GM12864 (cell line): Measurements from ENCODE around the gene SLC29A3.

ENCODE experiments used
- DNase-seq: peaks from one replicate; pipeline ENCODE4 v3.0.0-alpha.2; 2011; ENCODE audit warnings: low read depth
- H3K4me3 ChIP-seq: 2 replicates; pipeline ENCODE4 v1.5.1; 2011; ENCODE audit warnings: mild to moderate bottlenecking, low read depth, low read length, control low read depth
- TF ChIP-seq, protein P1 (sequence below): IDR thresholded peaks from 2 replicates; pipeline ENCODE4 v1.5.1; 2011; ENCODE audit warnings: low read depth, mild to moderate bottlenecking, moderate library complexity, low read length, control low read depth, inconsistent platforms; ENCODE audit errors: missing control alignments

SLC29A3 gene

DNA sequence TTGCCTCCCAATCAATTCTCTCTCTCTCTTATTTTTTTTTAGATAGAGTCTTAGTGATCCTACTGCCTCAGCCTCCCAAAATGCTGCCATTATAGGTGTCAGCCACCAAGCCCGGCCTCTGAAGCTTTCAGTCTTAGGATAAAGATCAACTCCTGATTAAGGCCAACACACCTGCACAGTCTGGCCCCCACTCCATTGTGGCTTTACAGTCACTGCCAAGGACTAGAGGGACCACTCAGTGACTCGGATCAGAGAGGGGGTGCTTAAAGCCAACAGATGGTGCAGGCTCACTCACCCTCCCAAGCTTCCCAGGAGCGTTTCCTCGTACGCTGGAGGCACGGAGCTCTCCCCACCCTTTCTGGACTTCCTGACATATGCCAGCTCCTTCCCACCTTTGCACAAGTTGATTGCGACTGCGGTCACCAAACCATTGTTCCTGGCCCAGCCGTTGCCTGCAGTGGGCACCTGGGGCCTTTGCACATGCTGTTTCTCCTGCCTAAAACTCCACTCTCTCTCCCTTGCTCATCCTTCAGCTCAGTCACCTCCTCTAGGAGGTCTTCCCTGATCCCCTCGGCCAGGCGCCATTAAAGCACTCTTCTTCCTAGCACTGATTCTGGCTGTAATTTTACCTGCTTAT, 76.0 kb downstream of the SLC29A3 start:
- DNase-seq: no peak
- no peak overlapping the region for H3K4me3 ChIP-seq
- TF ChIP-seq, protein P1, sequence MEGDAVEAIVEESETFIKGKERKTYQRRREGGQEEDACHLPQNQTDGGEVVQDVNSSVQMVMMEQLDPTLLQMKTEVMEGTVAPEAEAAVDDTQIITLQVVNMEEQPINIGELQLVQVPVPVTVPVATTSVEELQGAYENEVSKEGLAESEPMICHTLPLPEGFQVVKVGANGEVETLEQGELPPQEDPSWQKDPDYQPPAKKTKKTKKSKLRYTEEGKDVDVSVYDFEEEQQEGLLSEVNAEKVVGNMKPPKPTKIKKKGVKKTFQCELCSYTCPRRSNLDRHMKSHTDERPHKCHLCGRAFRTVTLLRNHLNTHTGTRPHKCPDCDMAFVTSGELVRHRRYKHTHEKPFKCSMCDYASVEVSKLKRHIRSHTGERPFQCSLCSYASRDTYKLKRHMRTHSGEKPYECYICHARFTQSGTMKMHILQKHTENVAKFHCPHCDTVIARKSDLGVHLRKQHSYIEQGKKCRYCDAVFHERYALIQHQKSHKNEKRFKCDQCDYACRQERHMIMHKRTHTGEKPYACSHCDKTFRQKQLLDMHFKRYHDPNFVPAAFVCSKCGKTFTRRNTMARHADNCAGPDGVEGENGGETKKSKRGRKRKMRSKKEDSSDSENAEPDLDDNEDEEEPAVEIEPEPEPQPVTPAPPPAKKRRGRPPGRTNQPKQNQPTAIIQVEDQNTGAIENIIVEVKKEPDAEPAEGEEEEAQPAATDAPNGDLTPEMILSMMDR: no peak

DNA sequence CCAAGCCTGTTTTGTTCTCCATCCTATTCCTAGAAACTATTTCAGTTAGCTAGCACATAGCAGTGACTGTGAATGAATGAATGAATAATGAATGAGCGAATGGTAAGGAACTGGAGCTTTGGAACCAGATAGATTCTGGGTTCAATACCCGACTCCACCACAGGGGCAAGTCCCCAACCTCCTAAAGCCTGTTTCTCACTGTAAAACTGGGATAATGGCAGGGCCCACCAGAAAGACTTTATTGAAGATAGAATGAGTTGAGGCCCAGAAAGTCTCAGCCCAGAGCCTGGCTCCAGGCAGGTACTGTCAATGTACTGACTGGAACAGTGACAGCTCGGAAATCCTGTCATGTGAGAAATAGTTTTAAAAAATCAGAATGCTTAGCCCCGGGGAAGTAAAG, 76.6 kb downstream of the SLC29A3 start:
- no peak overlapping the region for H3K4me3 ChIP-seq
- TF ChIP-seq, protein P1: peak; percentile 24
- DNase-seq: no peak

DNA sequence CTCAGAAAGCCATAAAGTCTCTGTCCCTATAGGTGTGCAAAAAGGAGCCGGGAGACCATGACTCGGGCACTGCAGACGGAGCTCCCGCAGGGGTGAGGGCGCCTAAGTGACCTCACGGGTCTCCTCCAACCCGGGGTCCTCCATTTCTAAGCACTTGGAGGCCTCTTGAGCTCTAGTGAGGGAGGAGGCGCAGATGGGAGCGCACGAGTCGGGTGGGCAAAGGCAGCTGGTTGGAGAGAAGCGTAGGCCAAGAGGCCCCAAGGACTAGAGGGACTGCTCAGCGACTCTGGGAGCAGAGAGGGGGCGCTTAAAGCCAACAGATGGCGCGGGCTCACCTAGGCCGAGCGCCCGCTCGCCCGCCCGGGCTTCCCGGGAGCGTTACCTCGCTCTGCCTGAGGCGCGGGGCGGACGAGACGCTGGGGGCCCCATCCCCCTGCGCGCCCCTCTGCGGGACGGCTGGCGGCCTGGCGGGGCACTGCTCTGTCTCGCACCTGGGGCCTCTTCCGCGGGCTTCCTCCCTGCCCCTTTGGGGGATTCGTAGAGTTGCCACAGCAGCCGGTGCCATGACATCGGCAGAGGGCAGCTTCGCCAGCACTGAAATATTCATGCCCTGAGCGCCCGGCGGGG, 77.1 kb downstream of the SLC29A3 start:
- H3K4me3 ChIP-seq: no peak overlapping the region
- no peak for DNase-seq
- TF ChIP-seq, protein P1: peak; percentile 19

DNA sequence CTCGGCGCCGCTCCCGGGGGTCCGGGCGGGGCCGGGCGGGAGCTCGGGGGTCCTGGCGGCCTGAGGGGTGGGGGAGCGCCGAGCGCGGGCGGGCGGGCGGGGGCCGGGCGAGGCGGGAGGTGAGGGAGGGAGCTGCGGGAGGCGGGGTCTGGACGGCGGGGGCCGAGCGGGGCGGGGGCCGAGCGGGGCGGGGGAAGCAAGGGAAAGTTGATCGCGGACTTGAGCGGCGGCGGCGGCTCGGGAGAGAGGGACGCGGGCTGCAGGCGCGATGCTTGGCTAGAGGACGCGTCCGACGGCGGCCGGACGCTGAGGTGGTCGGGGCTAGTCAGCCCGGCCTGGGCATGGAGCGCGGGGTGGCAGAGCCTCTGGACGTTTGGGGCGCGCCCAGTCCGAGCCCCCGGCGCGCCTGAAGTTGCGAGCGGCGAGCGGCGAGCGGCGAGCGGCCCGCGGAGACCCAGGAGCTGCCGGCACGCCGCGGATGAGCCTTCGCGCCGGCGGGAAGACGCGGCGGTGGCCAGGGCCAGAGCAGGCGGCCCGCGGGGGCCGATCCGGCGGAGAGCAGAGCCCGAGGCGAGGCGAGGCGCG, 77.7 kb downstream of the SLC29A3 start, which contains the start of gene CDH23:
TSS of gene CDH23 (plus strand) at position 210 of the 585 bp plus-strand sequence. CDS start 42,912 bp downstream, outside the sequence.
- H3K4me3 ChIP-seq: no peak within 1 kb of the TSS
- TF ChIP-seq, protein P1: no peak
- no peak for DNase-seq

DNA sequence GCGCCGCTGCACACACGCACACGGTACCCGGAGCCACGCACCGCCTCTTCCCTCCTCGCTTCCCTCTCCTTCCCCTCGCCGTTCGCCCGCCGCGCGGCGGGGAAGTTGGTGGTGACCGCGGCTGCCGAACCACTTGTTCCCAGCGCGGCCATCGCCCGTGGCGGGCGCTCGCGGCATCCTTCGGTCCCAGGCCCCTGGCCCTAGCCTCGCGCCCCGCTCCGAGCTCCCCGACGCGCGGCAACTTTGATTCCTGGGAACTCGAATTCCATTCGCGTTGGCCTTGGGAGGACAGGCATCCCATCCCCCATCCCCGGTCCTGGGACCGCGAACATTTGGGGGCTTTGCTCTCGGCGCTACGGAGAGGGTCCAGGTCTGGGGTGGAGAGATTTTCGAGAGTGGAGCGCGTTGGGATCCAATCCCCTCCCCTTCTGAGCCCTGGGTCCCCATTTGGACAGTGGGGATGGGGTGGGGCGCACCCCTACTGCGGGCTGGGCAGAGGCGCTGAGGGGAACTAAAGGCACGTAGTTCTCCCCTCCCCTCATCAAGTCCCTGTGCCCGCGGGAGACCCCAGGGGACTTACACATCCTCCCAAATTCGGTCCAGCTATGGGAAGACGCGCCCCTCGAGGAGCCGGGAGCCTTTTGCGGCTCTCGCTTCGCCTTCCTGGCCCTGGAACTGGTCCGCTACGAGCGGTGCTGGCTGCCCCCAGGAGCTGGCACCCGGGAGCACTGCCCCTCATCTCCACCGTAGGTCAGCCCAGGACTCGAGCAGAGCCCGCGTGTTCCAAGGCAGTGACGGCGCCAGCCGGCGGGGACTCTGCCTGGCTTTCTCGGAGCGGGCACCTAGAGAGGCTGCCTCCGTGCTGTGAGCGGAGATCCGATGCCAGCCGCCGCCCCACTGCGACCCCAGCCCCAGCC, 78.5 kb downstream of the SLC29A3 start:
- DNase-seq: no peak
- TF ChIP-seq, protein P1: no peak
- no peak overlapping the region for H3K4me3 ChIP-seq

DNA sequence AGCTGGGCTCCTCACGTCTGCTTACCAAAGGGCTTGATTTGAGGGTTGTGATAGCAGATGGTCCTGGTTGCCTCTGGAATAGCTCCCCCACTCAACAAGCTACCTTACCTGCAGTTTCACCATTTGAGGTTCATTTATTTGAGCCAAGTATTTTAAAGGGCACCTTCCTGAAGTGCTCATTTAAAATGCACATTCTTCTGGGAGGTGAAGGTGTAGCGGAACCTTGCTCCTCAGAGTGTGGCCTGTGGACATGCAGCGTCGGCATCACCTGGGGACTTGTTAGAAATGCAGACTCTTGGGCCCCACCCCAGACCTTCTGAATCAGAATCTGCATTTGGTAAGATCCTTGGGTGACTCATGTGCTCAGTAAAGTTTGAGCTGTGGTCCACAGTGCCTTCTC, 79.9 kb downstream of the SLC29A3 start:
- no peak overlapping the region for H3K4me3 ChIP-seq
- TF ChIP-seq, protein P1: no peak
- DNase-seq: no peak
